H9 (cell line): Measurements from ENCODE around the gene AK8. TPM values are rescaled to one million over a fixed set of nuclear protein-coding genes. Genes with fewer than 3 reads are reported as not detected.

ENCODE experiments used
- DNase-seq: peaks from one replicate; pipeline ENCODE4 v3.0.0-alpha.2; 2017
- H2AFZ ChIP-seq: one replicate; pipeline ENCODE4 v1.6.1; 2013; ENCODE audit warnings: mild to moderate bottlenecking, low read length, control low read depth, moderate library complexity
- H2AK5ac ChIP-seq: 2 replicates; pipeline ENCODE4 v1.6.1; 2013; ENCODE audit warnings: low read length, control low read depth, mixed read lengths; ENCODE audit not compliant: insufficient read length
- H2BK120ac ChIP-seq: one replicate; pipeline ENCODE4 v1.6.1; 2013; ENCODE audit warnings: low read depth, mild to moderate bottlenecking, low read length, control low read depth, inconsistent platforms; ENCODE audit not compliant: poor library complexity, severe bottlenecking
- H2BK12ac ChIP-seq: 2 replicates; pipeline ENCODE4 v1.6.1; 2013; ENCODE audit warnings: low read length, control low read depth, mixed read lengths, low read depth; ENCODE audit not compliant: insufficient read length
- H2BK15ac ChIP-seq: 2 replicates; pipeline ENCODE4 v1.6.1; 2013; ENCODE audit warnings: low read depth, low read length, control low read depth
- H2BK20ac ChIP-seq: one replicate; pipeline ENCODE4 v1.6.1; 2013; ENCODE audit warnings: low read depth, mild to moderate bottlenecking, low read length, control low read depth, inconsistent platforms; ENCODE audit not compliant: poor library complexity, severe bottlenecking
- H2BK5ac ChIP-seq: 2 replicates; pipeline ENCODE4 v1.6.1; 2013; ENCODE audit warnings: low read length, control low read depth, mixed read lengths; ENCODE audit not compliant: insufficient read length
- H3K14ac ChIP-seq: 2 replicates; pipeline ENCODE4 v1.6.1; 2013; ENCODE audit warnings: low read length, control low read depth; ENCODE audit not compliant: insufficient read depth
- H3K18ac ChIP-seq: 2 replicates; pipeline ENCODE4 v1.6.1; 2013; ENCODE audit warnings: low read depth, mild to moderate bottlenecking, mixed read lengths, low read length, control low read depth; ENCODE audit not compliant: insufficient read length
- H3K23ac ChIP-seq: 2 replicates; pipeline ENCODE4 v1.6.1; 2013; ENCODE audit warnings: low read length, control low read depth, mixed read lengths, low read depth; ENCODE audit not compliant: insufficient read length
- H3K23me2 ChIP-seq: 2 replicates; pipeline ENCODE4 v1.6.1; 2013; ENCODE audit warnings: low read depth, mild to moderate bottlenecking, mixed read lengths, low read length, control low read depth; ENCODE audit not compliant: insufficient read length, poor library complexity, severe bottlenecking
- H3K27ac ChIP-seq: 2 replicates; pipeline ENCODE4 v1.5.1; 2013; ENCODE audit warnings: low read length, control low read depth, mixed read lengths, low read depth; ENCODE audit not compliant: insufficient read length
- H3K27me3 ChIP-seq: 2 replicates; pipeline ENCODE4 v1.6.1; 2013; ENCODE audit warnings: low read length, control low read depth, inconsistent platforms; ENCODE audit not compliant: insufficient read depth
- H3K4ac ChIP-seq: 2 replicates; pipeline ENCODE4 v1.6.1; 2013; ENCODE audit warnings: low read depth, mild to moderate bottlenecking, control low read depth, inconsistent platforms, low read length, moderate library complexity
- H3K4me1 ChIP-seq: 2 replicates; pipeline ENCODE4 v1.6.1; 2013; ENCODE audit warnings: low read length, control low read depth, inconsistent platforms; ENCODE audit not compliant: insufficient read depth
- H3K4me2 ChIP-seq: 2 replicates; pipeline ENCODE4 v1.6.1; 2013; ENCODE audit warnings: low read length, control low read depth, mixed read lengths; ENCODE audit not compliant: insufficient read length, insufficient read depth
- H3K56ac ChIP-seq: 2 replicates; pipeline ENCODE4 v1.6.1; 2013; ENCODE audit warnings: low read depth, mild to moderate bottlenecking, mixed read lengths, low read length, control low read depth; ENCODE audit not compliant: insufficient read length
- H3K79me1 ChIP-seq: 2 replicates; pipeline ENCODE4 v1.6.1; 2013; ENCODE audit warnings: low read depth, mild to moderate bottlenecking, moderate library complexity, low read length, control low read depth, inconsistent platforms; ENCODE audit not compliant: insufficient read depth, poor library complexity, severe bottlenecking
- H3K79me2 ChIP-seq: 2 replicates; pipeline ENCODE4 v1.6.1; 2013; ENCODE audit warnings: low read length, control low read depth, inconsistent platforms; ENCODE audit not compliant: insufficient read depth
- H3K9ac ChIP-seq: 2 replicates; pipeline ENCODE4 v1.6.1; 2013; ENCODE audit warnings: low read length, control low read depth, mixed read lengths; ENCODE audit not compliant: insufficient read length; ENCODE audit errors: extremely low read depth
- H3K9me3 ChIP-seq: one replicate; pipeline ENCODE4 v1.6.1; 2013; ENCODE audit warnings: low read depth, low read length, inconsistent platforms; ENCODE audit not compliant: control insufficient read depth
- H3T11ph ChIP-seq: one replicate; pipeline ENCODE4 v1.6.1; 2013; ENCODE audit warnings: mild to moderate bottlenecking, low read length, control low read depth, inconsistent platforms
- H4K20me1 ChIP-seq: one replicate; pipeline ENCODE4 v1.6.1; 2013; ENCODE audit not compliant: control insufficient read depth, insufficient read length, insufficient read depth
- H4K5ac ChIP-seq: 2 replicates; pipeline ENCODE4 v1.6.1; 2013; ENCODE audit warnings: low read depth, mild to moderate bottlenecking, mixed read lengths, low read length, control low read depth; ENCODE audit not compliant: insufficient read length
- H4K8ac ChIP-seq: replicated peaks from 2 replicates; pipeline ENCODE4 v1.6.1; 2013; ENCODE audit warnings: low read length, control low read depth, mixed read lengths, low read depth; ENCODE audit not compliant: insufficient read length
- H4K91ac ChIP-seq: 2 replicates; pipeline ENCODE4 v1.6.1; 2013; ENCODE audit warnings: low read depth, mild to moderate bottlenecking, moderate library complexity, mixed read lengths, low read length, control low read depth; ENCODE audit not compliant: insufficient read length
- H3K27ac Mint-ChIP-seq, 3 experiments: 2 replicates in 2 of 3; 3 replicates in 1 of 3; pipeline ENCODE4 v1.8.0; 2020 to 2021; ENCODE audit warnings: mixed read lengths in 3 of 3, mild to moderate bottlenecking in 1 of 3, moderate library complexity in 1 of 3
- H3K27me3 Mint-ChIP-seq: 2 replicates; pipeline ENCODE4 v1.8.0; 2021; ENCODE audit warnings: low read depth, mild to moderate bottlenecking, moderate library complexity, mixed read lengths
- H3K36me3 Mint-ChIP-seq, 3 experiments: 2 replicates in 2 of 3; 3 replicates in 1 of 3; pipeline ENCODE4 v1.8.0; 2020 to 2021; ENCODE audit warnings: low read depth in 3 of 3, mixed read lengths in 3 of 3; ENCODE audit not compliant: insufficient read depth in 1 of 3
- H3K4me1 Mint-ChIP-seq, 2 experiments: 2 replicates each; pipeline ENCODE4 v1.8.0; 2020; ENCODE audit warnings: mixed read lengths in 2 of 2
- H3K4me3 Mint-ChIP-seq, 2 experiments: 2 replicates in 1 of 2; 3 replicates in 1 of 2; pipeline ENCODE4 v1.8.0; 2020 to 2021; ENCODE audit warnings: mild to moderate bottlenecking in 2 of 2, mixed read lengths in 2 of 2, moderate library complexity in 1 of 2
- H3K9me3 Mint-ChIP-seq, 2 experiments: 2 replicates in 1 of 2; 3 replicates in 1 of 2; pipeline ENCODE4 v1.8.0; 2020; ENCODE audit warnings: mild to moderate bottlenecking in 2 of 2, mixed read lengths in 2 of 2, moderate library complexity in 1 of 2
- CTCF ChIP-seq: fragments of 200-600 bp; sonication (generic); conservative IDR thresholded peaks from 3 replicates; pipeline ENCODE4 v1.8.0; 2021; ENCODE audit warnings: antibody characterized with exemption, mild to moderate bottlenecking
- WGBS: extraction: QIAGEN DNeasy Blood & Tissue Kit; methylation state at CpG from one replicate; pipeline ENCODE4 v1.1.7; 2013; ENCODE audit warnings: missing lambda C conversion rate, low lambda C conversion rate, mixed read lengths; ENCODE audit not compliant: insufficient read length; ENCODE audit errors: extremely low coverage; 5-methylcytosine and 5-hydroxymethylcytosine counted together
- total RNA-seq: library from RNA; stranded (reverse); gene quantifications from 2 replicates; pipeline ENCODE4 v1.2.1, GENCODE V29; 2021

Gene AK8
- total RNA-seq, 1 experiment from 2014 or later, result 0.44 TPM

DNA sequence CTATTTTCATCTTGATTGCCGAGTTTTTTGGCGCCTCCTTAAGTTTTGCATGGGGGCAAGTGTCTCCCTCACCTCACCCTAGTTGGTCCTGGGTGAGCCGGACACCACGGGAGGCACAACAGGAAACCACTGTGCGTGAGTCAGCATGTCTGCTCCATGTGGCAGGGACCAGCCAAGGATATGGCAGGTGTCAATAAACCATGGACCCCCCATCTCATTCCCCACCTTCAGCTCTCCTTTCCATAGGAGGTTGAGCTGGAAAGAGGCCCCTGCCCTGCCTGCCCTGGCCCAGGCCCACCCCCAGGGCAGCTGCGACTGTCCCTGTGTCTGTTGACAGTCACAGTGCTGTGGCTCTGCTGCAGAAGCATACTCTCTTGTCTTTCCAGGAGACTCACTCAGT lies 3.7 kb upstream of the AK8 start:
- Histone ChIP-seq H3K23ac (no peak overlapping the region), H3K23me2 (peaks cover 4% of the 10 kb centered on the region), H2BK120ac (no peak overlapping the region), H2BK12ac (no peak overlapping the region), H3K4ac (no peak overlapping the region), H3K79me1 (no peaks in the 10 kb centered on the region), H4K5ac (no peak overlapping the region), H2BK20ac (no peak overlapping the region), H3K14ac (no peak overlapping the region; the same call in 1 of the 2 replicates), H3K56ac (no peak overlapping the region), H4K91ac (no peak overlapping the region), H3K27ac (no peak overlapping the region), H4K8ac (no peak overlapping the region), H2BK15ac (no peak overlapping the region), H3K9ac (no peak overlapping the region), H2BK5ac (no peak overlapping the region), H3K9me3 (no peaks in the 10 kb centered on the region), H3K4me1 (no peaks in the 10 kb centered on the region), H3T11ph (no peak overlapping the region), H3K4me2 (no peak overlapping the region), H3K79me2 (no peaks in the 10 kb centered on the region), H4K20me1 (no peaks in the 10 kb centered on the region), H2AFZ (no peak overlapping the region), H2AK5ac (no peak overlapping the region), H3K27me3 (no peaks in the 10 kb centered on the region), H3K18ac (no peak overlapping the region)
- no peak for TF ChIP-seq CTCF
- WGBS, result no CpG with 5 or more reads among the region's 6 CpGs
- H3K4me1 Mint-ChIP-seq, result peaks cover 0 to 8% of the 10 kb centered on the region in 2 experiments; a peak in 1 of 4 replicates
- DNase-seq, result no peak
- no peaks in the 10 kb centered on the region for H3K9me3 Mint-ChIP-seq
- H3K4me3 Mint-ChIP-seq, result no peak overlapping the region
- no peaks in the 10 kb centered on the region for H3K36me3 Mint-ChIP-seq
- H3K27ac Mint-ChIP-seq, result no peak overlapping the region; a peak in 1 of 7 replicates
- peaks cover 28% of the 10 kb centered on the region for H3K27me3 Mint-ChIP-seq
